HG02852 (cell line): ENCODE results near the gene SPOCK1.

Experiments
- ATAC-seq: cut with Tn5 transposase; IDR thresholded peaks from one replicate; pipeline ENCODE4 v1.9.1; 2021; ENCODE audit warnings: mild to moderate bottlenecking, moderate library complexity; ENCODE audit not compliant: unreplicated experiment

The SPOCK1 gene

DNA sequence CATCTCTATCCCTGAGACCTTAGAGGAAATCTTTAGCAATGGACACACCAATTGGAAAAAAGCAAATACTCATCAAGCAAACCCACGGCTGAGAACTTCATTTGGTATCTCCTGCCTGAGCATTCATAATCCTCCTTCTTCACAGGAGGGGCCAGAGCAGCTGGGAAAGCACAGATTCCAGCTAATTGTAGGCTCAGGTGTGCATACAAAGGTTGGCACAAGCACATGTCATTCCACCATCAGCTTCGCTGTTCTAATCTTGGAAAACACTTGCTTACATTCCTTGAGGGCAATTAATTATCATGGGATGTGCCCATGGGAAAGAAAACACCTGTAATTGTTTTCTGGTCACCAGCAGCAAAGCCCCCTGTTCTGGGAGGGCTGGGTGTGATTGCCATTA, 376.6 kb downstream of the SPOCK1 start:
- no peak for ATAC-seq

GRCh38 chr5:137122075-137122474, 377.1 kb downstream of the SPOCK1 start:
- no peak for ATAC-seq

DNA sequence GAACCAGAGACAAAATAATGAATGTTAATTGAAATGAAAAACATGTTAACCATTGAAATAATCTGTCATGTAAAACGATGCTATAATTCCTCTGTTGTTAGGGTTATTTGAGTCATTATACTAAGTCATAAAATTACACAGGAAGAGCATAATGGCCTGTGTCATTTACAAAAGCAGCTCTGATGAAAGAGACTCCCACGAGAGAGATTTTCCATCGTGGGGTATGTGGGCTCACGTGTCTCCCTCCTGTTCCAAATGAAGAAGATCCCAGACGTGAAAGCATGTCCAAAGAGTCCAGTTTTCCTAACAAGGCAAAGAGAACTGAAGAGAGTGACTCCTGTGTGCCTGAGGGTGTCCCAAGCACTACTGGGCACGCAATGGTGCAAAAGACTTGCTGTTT, 379.8 kb downstream of the SPOCK1 start:
- ATAC-seq = no peak

GRCh38 chr5:137118629-137119028, 380.5 kb downstream of the SPOCK1 start:
- no peak for ATAC-seq

GRCh38 chr5:137115152-137115551, 384.0 kb downstream of the SPOCK1 start:
- no peak for ATAC-seq

GRCh38 chr5:137114529-137114928, 384.6 kb downstream of the SPOCK1 start:
- no peak for ATAC-seq

- no peak for ATAC-seq
These were observed 385.2 kb downstream of the SPOCK1 start for GRCh38 chr5:137113939-137114338.

GRCh38 chr5:137113161-137113560, 386.0 kb downstream of the SPOCK1 start:
- ATAC-seq = no peak

DNA sequence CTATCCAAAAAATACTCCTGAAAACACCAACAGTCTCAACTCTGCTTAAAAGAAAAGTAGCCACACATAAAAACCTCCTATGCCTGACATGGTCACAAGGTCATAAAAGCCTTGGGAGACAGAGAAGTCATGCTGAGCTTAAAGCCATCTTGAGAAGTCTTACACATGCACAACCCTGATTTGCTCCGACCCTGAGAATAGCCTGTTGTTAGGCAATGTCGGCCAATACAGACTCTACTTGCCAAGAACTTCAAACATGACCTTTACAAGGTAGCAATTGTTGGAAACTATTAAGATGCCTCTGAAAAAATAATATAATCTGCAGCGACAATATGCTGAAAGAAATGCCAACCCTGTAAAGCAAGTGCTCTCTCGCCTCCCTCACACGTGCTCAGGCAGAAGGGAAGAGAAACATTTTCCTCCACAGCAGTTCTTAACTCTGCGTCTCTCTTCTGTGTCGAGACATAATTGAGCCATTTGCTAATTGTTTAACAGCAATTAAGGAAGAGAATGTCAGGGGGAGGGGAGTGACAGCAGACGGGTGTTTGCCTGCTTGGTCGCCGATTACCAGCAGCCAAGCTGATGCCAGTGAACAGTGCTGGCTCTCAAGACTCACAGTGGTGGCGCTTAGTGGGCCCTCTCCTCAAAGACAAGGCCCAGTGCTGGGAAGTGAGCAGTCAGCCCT, 393.6 kb downstream of the SPOCK1 start:
- no peak for ATAC-seq

- no peak for ATAC-seq
These were observed 397.6 kb downstream of the SPOCK1 start for GRCh38 chr5:137101544-137101943.

- ATAC-seq = no peak
These were observed 399.5 kb downstream of the SPOCK1 start for GRCh38 chr5:137099651-137100050.

GRCh38 chr5:137098663-137099062, 400.5 kb downstream of the SPOCK1 start:
- no peak for ATAC-seq

GRCh38 chr5:137098238-137098637, 400.9 kb downstream of the SPOCK1 start:
- ATAC-seq = no peak

DNA sequence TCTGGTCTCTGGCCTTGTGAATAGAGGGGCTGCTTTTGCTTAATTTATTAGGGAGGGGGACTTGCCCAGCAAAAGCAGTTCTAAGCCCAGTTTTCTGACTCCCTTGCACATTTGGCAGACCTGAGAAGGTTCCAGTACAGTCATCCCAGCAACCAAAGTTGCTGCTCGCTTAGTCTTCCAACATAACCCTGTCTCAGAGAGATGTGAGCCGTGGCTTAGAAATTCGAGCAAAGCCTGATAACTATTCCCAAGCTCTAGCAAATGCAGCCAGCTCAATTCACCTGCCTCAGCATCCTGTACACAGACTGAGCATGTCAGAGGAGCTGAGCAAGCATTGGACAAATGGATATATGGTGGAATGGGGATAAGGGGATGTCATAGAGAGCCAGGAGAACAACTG, 401.9 kb downstream of the SPOCK1 start:
- no peak for ATAC-seq

DNA sequence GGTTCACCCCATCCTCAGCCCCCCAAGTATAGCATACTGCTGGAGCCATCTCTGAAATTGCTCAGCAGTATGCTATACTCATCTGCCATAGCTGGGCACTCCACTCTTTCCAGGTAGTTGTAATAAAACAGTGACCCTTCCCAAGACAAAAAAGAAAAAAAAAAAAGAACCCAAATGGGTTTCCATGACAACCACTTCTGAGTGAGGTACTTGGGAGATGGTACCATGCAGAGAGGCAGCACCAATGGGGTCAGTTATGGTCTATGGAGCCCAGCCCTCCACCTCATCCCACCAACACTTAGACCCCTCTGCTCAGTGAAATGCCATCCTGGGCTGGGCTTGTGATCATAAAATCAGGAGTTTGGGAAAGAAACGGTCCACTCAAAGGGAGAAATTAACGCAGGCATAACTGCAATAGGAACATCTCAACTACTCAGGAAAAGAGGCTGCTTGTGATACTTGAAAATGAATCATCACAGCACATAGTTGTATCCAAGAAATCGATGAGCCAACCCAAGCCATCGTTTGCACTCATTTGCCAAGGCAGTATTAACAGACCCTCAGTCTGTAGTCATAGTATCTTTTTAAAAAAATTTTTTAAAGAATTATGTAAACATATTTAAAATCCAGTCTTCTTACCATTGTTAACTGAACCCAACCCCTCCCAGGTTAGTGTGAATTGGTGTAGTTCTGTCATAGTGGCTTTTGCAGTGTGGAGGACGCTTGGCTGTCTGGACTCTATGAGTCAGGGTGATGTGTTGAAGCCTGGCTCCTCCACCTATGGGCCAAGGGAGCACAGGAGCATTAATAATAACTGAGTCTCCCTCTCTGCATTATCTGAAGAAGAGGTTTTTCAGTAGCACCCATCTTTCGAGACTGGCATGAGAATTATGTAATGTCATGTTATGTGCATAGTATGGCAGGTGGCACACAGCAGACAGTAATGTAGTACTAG, 402.7 kb downstream of the SPOCK1 start:
- no peak for ATAC-seq

- ATAC-seq = no peak
These were observed 403.5 kb downstream of the SPOCK1 start for GRCh38 chr5:137095597-137095996.

GRCh38 chr5:137092831-137093230, 406.3 kb downstream of the SPOCK1 start:
- no peak for ATAC-seq

DNA sequence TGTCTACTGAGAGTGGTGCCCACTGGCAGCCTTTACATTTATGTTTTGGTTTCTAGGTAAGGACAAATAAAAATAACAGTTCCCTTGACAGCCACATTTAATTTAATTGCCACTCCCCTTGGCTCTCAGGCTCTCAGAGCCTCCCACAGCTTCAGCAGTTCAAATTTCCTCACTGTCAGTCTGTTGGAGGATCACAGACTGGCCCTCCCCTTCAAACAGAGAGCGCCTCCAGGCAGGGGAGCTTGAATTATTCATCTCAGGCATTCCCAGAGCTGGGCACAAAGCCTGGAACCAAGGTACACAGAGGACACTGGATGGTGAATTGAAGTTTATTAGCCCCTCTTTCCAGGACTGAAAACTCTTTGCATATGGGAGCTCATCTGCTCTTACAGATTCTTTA, 407.7 kb downstream of the SPOCK1 start:
- ATAC-seq = no peak

DNA sequence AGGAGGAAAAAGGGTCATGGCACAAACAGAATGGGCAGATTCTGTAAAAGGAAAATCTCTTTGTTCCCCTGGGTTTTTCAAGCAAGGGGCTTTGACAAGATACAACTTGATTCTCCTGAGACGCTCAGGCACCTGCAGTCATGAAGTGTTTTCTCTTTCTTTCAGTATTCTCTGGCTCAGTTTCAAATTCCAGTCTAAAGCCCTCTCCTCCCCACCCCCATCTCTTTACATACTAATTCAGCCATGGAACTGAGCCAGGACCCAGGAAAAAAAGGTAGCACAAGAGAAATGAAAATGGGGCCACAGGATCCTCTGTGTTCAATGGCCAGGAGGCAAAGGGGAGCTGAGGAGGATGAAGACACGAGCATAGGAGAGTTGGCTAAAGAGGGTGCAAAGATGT, 408.4 kb downstream of the SPOCK1 start:
- no peak for ATAC-seq

DNA sequence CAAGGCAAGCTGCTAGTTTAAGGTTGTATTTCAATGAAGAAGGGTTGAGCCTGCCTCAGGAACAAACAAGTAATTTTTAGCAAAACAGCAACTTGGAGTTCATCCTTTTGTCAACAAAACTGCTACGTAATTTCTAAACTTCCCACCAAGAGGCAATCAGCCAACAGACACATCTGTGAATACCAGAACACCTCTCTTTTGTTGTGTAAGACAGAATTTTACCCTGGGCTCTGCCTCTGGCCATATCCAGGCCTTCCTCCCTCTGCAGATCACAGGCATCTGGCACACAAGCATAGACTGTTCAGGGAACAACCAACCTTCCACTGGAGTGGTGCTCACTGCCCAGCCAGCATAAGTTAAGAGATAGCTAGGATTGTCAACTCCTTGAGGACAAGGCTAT, 409.0 kb downstream of the SPOCK1 start:
- ATAC-seq = no peak

- ATAC-seq = no peak
These were observed 411.0 kb downstream of the SPOCK1 start for GRCh38 chr5:137088175-137088574.

GRCh38 chr5:137086342-137086741, 412.8 kb downstream of the SPOCK1 start:
- ATAC-seq = no peak
